Stimulated activated effector memory CD8-positive, alpha-beta T cell treated with anti-CD3 and anti-CD28 coated beads, Interleukin-12 subunit alpha, Interleukin-12 subunit beta, amount 100 ng/mL, for 72 hours (primary cell): ENCODE data around the gene LGALS14.
"Not testable (repeated sequence)": the region's sequence is repeated elsewhere in the genome, so short reads cannot be mapped to it uniquely, and the experiment has no call there.

Experiments
- ATAC-seq: fragments of 150-1000 bp; cut with Tn5 transposase; 2 replicates; pipeline ENCODE4 v1.10.0; 2021
- DNase-seq, 2 donors: peaks; one replicate each; pipeline ENCODE4 v3.0.0; 2021 to 2022; ENCODE audit warnings: low spot score in 2 of 2
- H3K27ac Mint-ChIP-seq: one replicate; pipeline ENCODE4 v1.8.0; 2022; ENCODE audit warnings: mild to moderate bottlenecking, mixed read lengths
- H3K36me3 Mint-ChIP-seq: one replicate; pipeline ENCODE4 v1.8.0; 2022; ENCODE audit warnings: mild to moderate bottlenecking, mixed read lengths
- H3K4me1 Mint-ChIP-seq: one replicate; pipeline ENCODE4 v1.8.0; 2022; ENCODE audit warnings: mixed read lengths
- H3K4me3 Mint-ChIP-seq: one replicate; pipeline ENCODE4 v1.8.0; 2022; ENCODE audit warnings: mild to moderate bottlenecking, mixed read lengths
- H3K9me3 Mint-ChIP-seq: one replicate; pipeline ENCODE4 v1.8.0; 2022; ENCODE audit warnings: mixed read lengths

The LGALS14 gene

GRCh38 chr19:39704181-39705044 lies at the start of gene LGALS14:
LGALS14 (plus strand) TSS chr19:39704481; CDS start chr19:39704529, 48 bp downstream.
- Mint-ChIP-seq H3K36me3 (no peaks in the 10 kb centered on the region), H3K27ac (peak within 1 kb of the TSS; percentile 6), H3K4me1 (peaks cover 22% of the 10 kb centered on the region), H3K9me3 (no peaks in the 10 kb centered on the region), H3K4me3 (peak within 1 kb of the TSS; percentile 1)
- DNase-seq = peak in 1 of 2 donors; percentile 51
- ATAC-seq = peak; percentile 90

GRCh38 chr19:39655613-39656012 lies 48.7 kb upstream of the LGALS14 start, which contains the start of gene LGALS16:
LGALS16 (plus strand) TSS chr19:39655913; CDS start chr19:39655962, 49 bp downstream.
- no peaks in the 10 kb centered on the region for H3K9me3 Mint-ChIP-seq
- no peaks in the 10 kb centered on the region for H3K36me3 Mint-ChIP-seq
- no peak within 1 kb of the TSS for H3K4me3 Mint-ChIP-seq
- ATAC-seq (no peak), DNase-seq (no peak)
- H3K27ac Mint-ChIP-seq = no peak within 1 kb of the TSS
- no peaks in the 10 kb centered on the region for H3K4me1 Mint-ChIP-seq

- no peaks in the 10 kb centered on the region for H3K4me1 Mint-ChIP-seq
- ATAC-seq = no peak
- no peak for DNase-seq
These were observed 44.5 kb upstream of the LGALS14 start for GRCh38 chr19:39659791-39660190.

GRCh38 chr19:39660661-39661060 lies 43.6 kb upstream of the LGALS14 start:
- Mint-ChIP-seq H3K4me1 (no peaks in the 10 kb centered on the region), H3K4me3 (no peak overlapping the region), H3K9me3 (no peaks in the 10 kb centered on the region), H3K36me3 (no peaks in the 10 kb centered on the region), H3K27ac (no peak overlapping the region)
- DNase-seq (no peak), ATAC-seq (no peak)

More at GRCh38 chr19:39659791-39660190, 44.5 kb upstream of the LGALS14 start:
- H3K9me3 Mint-ChIP-seq = no peaks in the 10 kb centered on the region
- no peaks in the 10 kb centered on the region for H3K36me3 Mint-ChIP-seq
- no peak overlapping the region for H3K4me3 Mint-ChIP-seq
- H3K27ac Mint-ChIP-seq = no peak overlapping the region

- no peak overlapping the region for H3K27ac Mint-ChIP-seq
- H3K36me3 Mint-ChIP-seq = no peaks in the 10 kb centered on the region
- ATAC-seq = peak; percentile 45
These were observed 42.7 kb upstream of the LGALS14 start for GRCh38 chr19:39661565-39661964.

GRCh38 chr19:39669860-39670259 lies 34.4 kb upstream of the LGALS14 start:
- DNase-seq, H3K27ac Mint-ChIP-seq, ATAC-seq, H3K4me3 Mint-ChIP-seq, H3K36me3 Mint-ChIP-seq, H3K9me3 Mint-ChIP-seq, H3K4me1 Mint-ChIP-seq: not testable (repeated sequence)

More at GRCh38 chr19:39661565-39661964, 42.7 kb upstream of the LGALS14 start:
- no peaks in the 10 kb centered on the region for H3K4me1 Mint-ChIP-seq
- no peaks in the 10 kb centered on the region for H3K9me3 Mint-ChIP-seq
- H3K4me3 Mint-ChIP-seq = no peak overlapping the region
- no peak for DNase-seq

- no peak for DNase-seq
- Mint-ChIP-seq H3K36me3 (no peaks in the 10 kb centered on the region), H3K9me3 (no peaks in the 10 kb centered on the region), H3K4me1 (peaks cover 16% of the 10 kb centered on the region), H3K27ac (no peak overlapping the region), H3K4me3 (no peak overlapping the region)
- ATAC-seq = no peak
These were observed 33.3 kb upstream of the LGALS14 start for GRCh38 chr19:39670998-39671397.

- no peak overlapping the region for H3K4me3 Mint-ChIP-seq
- peaks cover 20% of the 10 kb centered on the region for H3K4me1 Mint-ChIP-seq
- H3K27ac Mint-ChIP-seq = no peak overlapping the region
- H3K36me3 Mint-ChIP-seq = no peaks in the 10 kb centered on the region
- peak; percentile 17 to 57 for DNase-seq
- ATAC-seq = peak; percentile 60
- no peaks in the 10 kb centered on the region for H3K9me3 Mint-ChIP-seq
These were observed 32.4 kb upstream of the LGALS14 start for GRCh38 chr19:39671739-39672363.

- no peaks in the 10 kb centered on the region for H3K36me3 Mint-ChIP-seq
- H3K4me3 Mint-ChIP-seq = no peak overlapping the region
- ATAC-seq (no peak), DNase-seq (peak in 1 of 2 donors; percentile 30)
- no peak overlapping the region for H3K27ac Mint-ChIP-seq
- peaks cover 20% of the 10 kb centered on the region for H3K4me1 Mint-ChIP-seq
- H3K9me3 Mint-ChIP-seq = no peaks in the 10 kb centered on the region
These were observed 31.8 kb upstream of the LGALS14 start for GRCh38 chr19:39672473-39672872.

- H3K27ac Mint-ChIP-seq, ATAC-seq: not testable (repeated sequence)
These were observed 30.4 kb upstream of the LGALS14 start for GRCh38 chr19:39673862-39674261.

GRCh38 chr19:39676004-39676403 lies 28.3 kb upstream of the LGALS14 start:
- peak overlapping the region; percentile 3 for H3K27ac Mint-ChIP-seq
- DNase-seq (peak in 1 of 2 donors; percentile 55), ATAC-seq (peak; percentile 82)
- H3K9me3 Mint-ChIP-seq = no peaks in the 10 kb centered on the region
- peak overlapping the region; percentile 3 for H3K4me3 Mint-ChIP-seq
- H3K36me3 Mint-ChIP-seq = peaks cover 12% of the 10 kb centered on the region
- peaks cover 48% of the 10 kb centered on the region for H3K4me1 Mint-ChIP-seq

More at GRCh38 chr19:39673862-39674261, 30.4 kb upstream of the LGALS14 start:
- peaks cover 31% of the 10 kb centered on the region for H3K4me1 Mint-ChIP-seq
- DNase-seq = peak in 1 of 2 donors; percentile 35
- H3K9me3 Mint-ChIP-seq, H3K4me3 Mint-ChIP-seq, H3K36me3 Mint-ChIP-seq: not testable (repeated sequence)

GRCh38 chr19:39677961-39678889 lies 26.1 kb upstream of the LGALS14 start:
- DNase-seq (peak in 1 of 2 donors; percentile 50), ATAC-seq (no peak)
- H3K4me1 Mint-ChIP-seq = peaks cover 42% of the 10 kb centered on the region
- H3K36me3 Mint-ChIP-seq = peaks cover 12% of the 10 kb centered on the region
- peak overlapping the region; percentile 63 for H3K27ac Mint-ChIP-seq
- H3K9me3 Mint-ChIP-seq = no peaks in the 10 kb centered on the region
- peak overlapping the region; percentile 64 for H3K4me3 Mint-ChIP-seq

- Mint-ChIP-seq H3K36me3 (peaks cover 12% of the 10 kb centered on the region), H3K4me1 (peaks cover 42% of the 10 kb centered on the region), H3K9me3 (no peaks in the 10 kb centered on the region), H3K27ac (peak overlapping the region; percentile 63), H3K4me3 (peak overlapping the region; percentile 64)
- ATAC-seq = peak; percentile 93
- DNase-seq = peak; percentile 24 to 76
These were observed 25.1 kb upstream of the LGALS14 start for GRCh38 chr19:39679056-39679790.

- Mint-ChIP-seq H3K27ac (peak overlapping the region; percentile 63), H3K4me3 (peak overlapping the region; percentile 64), H3K4me1 (peaks cover 42% of the 10 kb centered on the region), H3K36me3 (peaks cover 12% of the 10 kb centered on the region), H3K9me3 (no peaks in the 10 kb centered on the region)
- DNase-seq (no peak), ATAC-seq (peak; percentile 69)
These were observed 24.5 kb upstream of the LGALS14 start for GRCh38 chr19:39679791-39680168.
